Measurements from ENCODE around the gene RCC1.

DNA sequence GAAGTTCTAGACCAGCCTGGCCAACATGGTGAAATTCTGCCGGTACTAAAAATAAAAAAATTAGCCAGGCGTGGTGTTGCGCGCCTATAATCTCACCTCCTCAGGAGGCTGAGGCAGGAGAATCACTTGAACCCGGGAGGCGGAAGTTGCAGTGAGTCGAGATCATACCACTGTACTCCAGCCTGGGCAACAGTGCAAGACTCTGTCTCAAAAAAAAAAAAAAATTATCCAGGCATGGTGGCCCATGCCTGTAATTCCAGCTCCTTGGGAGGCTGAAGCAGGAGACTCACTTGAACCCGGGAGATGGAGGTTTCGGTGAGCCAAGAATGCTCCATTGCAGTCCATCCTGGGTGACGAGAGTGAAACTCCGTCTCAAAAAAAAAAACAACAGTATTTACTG, 67.7 kb downstream of the RCC1 start:
- TF ChIP-seq, protein P1, sequence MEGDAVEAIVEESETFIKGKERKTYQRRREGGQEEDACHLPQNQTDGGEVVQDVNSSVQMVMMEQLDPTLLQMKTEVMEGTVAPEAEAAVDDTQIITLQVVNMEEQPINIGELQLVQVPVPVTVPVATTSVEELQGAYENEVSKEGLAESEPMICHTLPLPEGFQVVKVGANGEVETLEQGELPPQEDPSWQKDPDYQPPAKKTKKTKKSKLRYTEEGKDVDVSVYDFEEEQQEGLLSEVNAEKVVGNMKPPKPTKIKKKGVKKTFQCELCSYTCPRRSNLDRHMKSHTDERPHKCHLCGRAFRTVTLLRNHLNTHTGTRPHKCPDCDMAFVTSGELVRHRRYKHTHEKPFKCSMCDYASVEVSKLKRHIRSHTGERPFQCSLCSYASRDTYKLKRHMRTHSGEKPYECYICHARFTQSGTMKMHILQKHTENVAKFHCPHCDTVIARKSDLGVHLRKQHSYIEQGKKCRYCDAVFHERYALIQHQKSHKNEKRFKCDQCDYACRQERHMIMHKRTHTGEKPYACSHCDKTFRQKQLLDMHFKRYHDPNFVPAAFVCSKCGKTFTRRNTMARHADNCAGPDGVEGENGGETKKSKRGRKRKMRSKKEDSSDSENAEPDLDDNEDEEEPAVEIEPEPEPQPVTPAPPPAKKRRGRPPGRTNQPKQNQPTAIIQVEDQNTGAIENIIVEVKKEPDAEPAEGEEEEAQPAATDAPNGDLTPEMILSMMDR (IDR thresholded peaks at IDR 0.05): no peak
- TF ChIP-seq POLR2A (IDR thresholded peaks at IDR 0.05) (no peak), EP300 (IDR thresholded peaks at IDR 0.05) (no peak), POLR2AphosphoS5 (IDR thresholded peaks at IDR 0.05) (no peak)
